K562 (cell line): ENCODE results near the gene HPS3. TPM values are rescaled to one million over a fixed set of nuclear protein-coding genes. Genes with fewer than 3 reads are reported as not detected.

Experiments
- BCOR ChIP-seq: fragments of 450-650 bp; IDR thresholded peaks from 2 replicates; pipeline ENCODE4 v1.6.1; 2016
- BRD4 ChIP-seq: fragments of 200-600 bp; sonication (generic); IDR thresholded peaks from 2 replicates; pipeline ENCODE4 v1.6.1; 2017; ENCODE audit warnings: inconsistent platforms
- CUX1 ChIP-seq: fragments of 200-800 bp; sonication (Bioruptor generic); IDR thresholded peaks from 2 replicates; pipeline ENCODE4 v1.6.1; 2016; ENCODE audit warnings: missing genetic modification characterization, missing compliant biosample characterization
- FOXM1 ChIP-seq, 2 experiments: fragments of 450-650 bp in 1 of 2; sonication (generic) in 1 of 2; formaldehyde crosslinking in 1 of 2; IDR thresholded peaks; 2 replicates each; pipeline versions ENCODE4 v1.6.1 to v1.9.0; 2017 to 2022; ENCODE audit warnings: low read depth in 2 of 2, mild to moderate bottlenecking in 2 of 2, missing genetic modification reagents in 1 of 2, moderate library complexity in 1 of 2
- HDAC3 ChIP-seq: fragments of 450-650 bp; IDR thresholded peaks from 2 replicates; pipeline ENCODE4 v1.6.1; 2018; ENCODE audit warnings: borderline replicate concordance, mild to moderate bottlenecking, moderate library complexity; ENCODE audit not compliant: partially characterized antibody
- ID3 ChIP-seq, 2 experiments: fragments of 250-450 bp in 1 of 2; fragments of 450-650 bp in 1 of 2; sonication (Bioruptor Pico) in 1 of 2; IDR thresholded peaks; 2 replicates each; pipeline versions ENCODE4 v1.6.1 to v1.8.0; 2016 to 2021; ENCODE audit warnings: mild to moderate bottlenecking in 2 of 2, moderate library complexity in 2 of 2, missing compliant biosample characterization in 1 of 2, missing genetic modification characterization in 1 of 2
- JUNB ChIP-seq: fragments of 450-650 bp; formaldehyde crosslinking; conservative IDR thresholded peaks from 2 replicates; pipeline ENCODE4 v1.4.0; 2020; ENCODE audit warnings: mild to moderate bottlenecking
- MAZ ChIP-seq, 2 experiments: fragments of 450-650 bp in 1 of 2; sonication (generic) in 1 of 2; formaldehyde crosslinking; IDR thresholded peaks in 1 of 2; conservative IDR thresholded peaks in 1 of 2; 2 replicates each; pipeline versions ENCODE4 v1.4.0 to v1.5.0; 2020; ENCODE audit warnings: mild to moderate bottlenecking in 1 of 2, missing genetic modification reagents in 1 of 2
- PHTF2 ChIP-seq: fragments of 250-450 bp; sonication (Bioruptor Pico); IDR thresholded peaks from 2 replicates; pipeline ENCODE4 v1.5.0; 2021; ENCODE audit warnings: mild to moderate bottlenecking
- SIRT6 ChIP-seq: IDR thresholded peaks from one replicate; pipeline ENCODE4 v1.6.1; 2012; ENCODE audit warnings: low read depth, mild to moderate bottlenecking, control low read depth, inconsistent platforms, low read length, moderate library complexity
- SMARCA5 ChIP-seq: fragments of 450-650 bp; IDR thresholded peaks from 2 replicates; pipeline ENCODE4 v1.6.1; 2016
- USF1 ChIP-seq: sonication (generic); formaldehyde crosslinking; IDR thresholded peaks from 2 replicates; pipeline ENCODE4 v1.9.0; 2022; ENCODE audit warnings: mild to moderate bottlenecking, missing genetic modification reagents
- ZFPM2 ChIP-seq: fragments of 250-450 bp; sonication (Bioruptor Pico); IDR thresholded peaks from 2 replicates; pipeline ENCODE4 v1.5.1; 2022; ENCODE audit warnings: mild to moderate bottlenecking
- ZNF589 ChIP-seq: fragments of 200-800 bp; sonication (Bioruptor generic); IDR thresholded peaks from 2 replicates; pipeline ENCODE4 v1.6.1; 2016; ENCODE audit warnings: low read depth, missing genetic modification characterization, missing compliant biosample characterization
- ZNF699 ChIP-seq: fragments of 250-450 bp; sonication (Bioruptor Pico); IDR thresholded peaks from 2 replicates; pipeline ENCODE4 v1.8.0; 2021; ENCODE audit warnings: mild to moderate bottlenecking, moderate library complexity; ENCODE audit not compliant: insufficient replicate concordance
- ZNF780A ChIP-seq: fragments of 250-450 bp; sonication (Bioruptor Pico); IDR thresholded peaks from 2 replicates; pipeline ENCODE4 v1.5.0; 2021; ENCODE audit warnings: mild to moderate bottlenecking
- ZNF830 ChIP-seq: fragments of 250-450 bp; sonication (Bioruptor Pico); IDR thresholded peaks from 2 replicates; pipeline ENCODE4 v1.5.0; 2021; ENCODE audit warnings: mild to moderate bottlenecking
- ZZZ3 ChIP-seq: fragments of 450-650 bp; IDR thresholded peaks from 2 replicates; pipeline ENCODE4 v1.6.1; 2016; ENCODE audit warnings: antibody characterized with exemption, mild to moderate bottlenecking, moderate library complexity
- polyA plus RNA-seq, 8 experiments: library from polyadenylated mRNA; depleted of rRNA in 4 of 8; stranded (reverse) in 5 of 8; unstranded in 3 of 8; fragments of >200 nt; fragmentation: Nextera tagmentation in 2 of 8; fragmentation: Illumina TruSeq in 1 of 8; extraction: Ambion mirVana in 2 of 8; extraction: Trizol in 1 of 8; gene quantifications; 2 replicates each; pipeline versions ENCODE4 v1.2.1 to v1.2.3, GENCODE V29; 2011 to 2014; ENCODE audit warnings: inconsistent platforms in 1 of 8, missing spikeins in 1 of 8
- total RNA-seq, 7 experiments: library from RNA; depleted of rRNA in 6 of 7; stranded (reverse); fragments of >200 nt in 6 of 7; fragmentation: Illumina TruSeq in 2 of 7; extraction: Trizol in 2 of 7; gene quantifications; 2 replicates each; pipeline versions ENCODE4 v1.2.1 to v1.2.3, GENCODE V29; 2011 to 2021; ENCODE audit warnings: low replicate concordance in 1 of 7
- TF ChIP-seq, protein P1 (sequence below): fragments of 250-450 bp; sonication (Bioruptor Pico); IDR thresholded peaks from 2 replicates; pipeline ENCODE4 v1.5.0; 2020; ENCODE audit warnings: mild to moderate bottlenecking, borderline replicate concordance

HPS3 gene
- total and polyA plus RNA-seq, 9 of the 15 experiments (the other 6 are each of a cell fraction or from before 2014, with no cell fraction given): 1.2 to 11.3 (median 7.6) TPM

- no peak for TF ChIP-seq ID3 (CRISPR knock-in tag; IDR thresholded peaks at IDR 0.05)
- peak; percentile 72; the same call in 1 of the 2 replicates for TF ChIP-seq ID3 (tag; IDR thresholded peaks at IDR 0.05)
- peak; percentile 36; the same call in 1 of the 2 replicates for TF ChIP-seq BCOR
- TF ChIP-seq SIRT6: no peak
- no peak for TF ChIP-seq PHTF2 (CRISPR knock-in tag)
- TF ChIP-seq ZNF830 (CRISPR knock-in tag): no peak
- peak; percentile 43 to 51; a peak in 2 of 4 replicates for TF ChIP-seq MAZ (CRISPR knock-in tag; conservative IDR thresholded peaks at IDR 0.05 in 1 of 2, IDR thresholded peaks at IDR 0.05 in 1 of 2)
- no peak for TF ChIP-seq ZNF780A (CRISPR knock-in tag)
- no peak for TF ChIP-seq ZNF699 (CRISPR knock-in tag)
- no peak for TF ChIP-seq ZFPM2 (CRISPR knock-in tag)
- TF ChIP-seq, protein P1, sequence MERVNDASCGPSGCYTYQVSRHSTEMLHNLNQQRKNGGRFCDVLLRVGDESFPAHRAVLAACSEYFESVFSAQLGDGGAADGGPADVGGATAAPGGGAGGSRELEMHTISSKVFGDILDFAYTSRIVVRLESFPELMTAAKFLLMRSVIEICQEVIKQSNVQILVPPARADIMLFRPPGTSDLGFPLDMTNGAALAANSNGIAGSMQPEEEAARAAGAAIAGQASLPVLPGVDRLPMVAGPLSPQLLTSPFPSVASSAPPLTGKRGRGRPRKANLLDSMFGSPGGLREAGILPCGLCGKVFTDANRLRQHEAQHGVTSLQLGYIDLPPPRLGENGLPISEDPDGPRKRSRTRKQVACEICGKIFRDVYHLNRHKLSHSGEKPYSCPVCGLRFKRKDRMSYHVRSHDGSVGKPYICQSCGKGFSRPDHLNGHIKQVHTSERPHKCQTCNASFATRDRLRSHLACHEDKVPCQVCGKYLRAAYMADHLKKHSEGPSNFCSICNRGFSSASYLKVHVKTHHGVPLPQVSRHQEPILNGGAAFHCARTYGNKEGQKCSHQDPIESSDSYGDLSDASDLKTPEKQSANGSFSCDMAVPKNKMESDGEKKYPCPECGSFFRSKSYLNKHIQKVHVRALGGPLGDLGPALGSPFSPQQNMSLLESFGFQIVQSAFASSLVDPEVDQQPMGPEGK (CRISPR knock-in tag): no peak
- TF ChIP-seq SMARCA5: 0 out of 2 replicates have a peak, but pooled peaks have one; percentile 28
- peak; percentile 50; the same call in 1 of the 2 replicates for TF ChIP-seq USF1 (CRISPR knock-in tag)
- peak; percentile 17 for TF ChIP-seq HDAC3
- TF ChIP-seq ZNF589 (CRISPR knock-in tag): peak; percentile 74; the same call in 1 of the 2 replicates
- no peak for TF ChIP-seq ZZZ3
- TF ChIP-seq BRD4: no peak
- no peak for TF ChIP-seq CUX1
- TF ChIP-seq FOXM1 (IDR thresholded peaks at IDR 0.05; ENCODE audit: low read depth): peak; percentile 69
- TF ChIP-seq FOXM1 (CRISPR knock-in tag; IDR thresholded peaks at IDR 0.05; ENCODE audit: low read depth): no peak
- 0 out of 2 replicates have a peak, but pooled peaks have one; percentile 41 for TF ChIP-seq JUNB (CRISPR knock-in tag)
Measured at GRCh38 chr3:149180057-149180573, 50.7 kb downstream of the HPS3 start (continued).
